GM18498 (cell line): Measurements from ENCODE around the gene PAPPA2.
"Not testable (repeated sequence)": the region's sequence is repeated elsewhere in the genome, so short reads cannot be mapped to it uniquely, and the experiment has no call there.

Source experiments
- ATAC-seq: cut with Tn5 transposase; IDR thresholded peaks from one replicate; pipeline ENCODE4 v1.9.1; 2021; ENCODE audit warnings: mild to moderate bottlenecking, moderate library complexity; ENCODE audit not compliant: unreplicated experiment

Gene PAPPA2, protein sequence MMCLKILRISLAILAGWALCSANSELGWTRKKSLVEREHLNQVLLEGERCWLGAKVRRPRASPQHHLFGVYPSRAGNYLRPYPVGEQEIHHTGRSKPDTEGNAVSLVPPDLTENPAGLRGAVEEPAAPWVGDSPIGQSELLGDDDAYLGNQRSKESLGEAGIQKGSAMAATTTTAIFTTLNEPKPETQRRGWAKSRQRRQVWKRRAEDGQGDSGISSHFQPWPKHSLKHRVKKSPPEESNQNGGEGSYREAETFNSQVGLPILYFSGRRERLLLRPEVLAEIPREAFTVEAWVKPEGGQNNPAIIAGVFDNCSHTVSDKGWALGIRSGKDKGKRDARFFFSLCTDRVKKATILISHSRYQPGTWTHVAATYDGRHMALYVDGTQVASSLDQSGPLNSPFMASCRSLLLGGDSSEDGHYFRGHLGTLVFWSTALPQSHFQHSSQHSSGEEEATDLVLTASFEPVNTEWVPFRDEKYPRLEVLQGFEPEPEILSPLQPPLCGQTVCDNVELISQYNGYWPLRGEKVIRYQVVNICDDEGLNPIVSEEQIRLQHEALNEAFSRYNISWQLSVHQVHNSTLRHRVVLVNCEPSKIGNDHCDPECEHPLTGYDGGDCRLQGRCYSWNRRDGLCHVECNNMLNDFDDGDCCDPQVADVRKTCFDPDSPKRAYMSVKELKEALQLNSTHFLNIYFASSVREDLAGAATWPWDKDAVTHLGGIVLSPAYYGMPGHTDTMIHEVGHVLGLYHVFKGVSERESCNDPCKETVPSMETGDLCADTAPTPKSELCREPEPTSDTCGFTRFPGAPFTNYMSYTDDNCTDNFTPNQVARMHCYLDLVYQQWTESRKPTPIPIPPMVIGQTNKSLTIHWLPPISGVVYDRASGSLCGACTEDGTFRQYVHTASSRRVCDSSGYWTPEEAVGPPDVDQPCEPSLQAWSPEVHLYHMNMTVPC (N-terminal part only)

DNA sequence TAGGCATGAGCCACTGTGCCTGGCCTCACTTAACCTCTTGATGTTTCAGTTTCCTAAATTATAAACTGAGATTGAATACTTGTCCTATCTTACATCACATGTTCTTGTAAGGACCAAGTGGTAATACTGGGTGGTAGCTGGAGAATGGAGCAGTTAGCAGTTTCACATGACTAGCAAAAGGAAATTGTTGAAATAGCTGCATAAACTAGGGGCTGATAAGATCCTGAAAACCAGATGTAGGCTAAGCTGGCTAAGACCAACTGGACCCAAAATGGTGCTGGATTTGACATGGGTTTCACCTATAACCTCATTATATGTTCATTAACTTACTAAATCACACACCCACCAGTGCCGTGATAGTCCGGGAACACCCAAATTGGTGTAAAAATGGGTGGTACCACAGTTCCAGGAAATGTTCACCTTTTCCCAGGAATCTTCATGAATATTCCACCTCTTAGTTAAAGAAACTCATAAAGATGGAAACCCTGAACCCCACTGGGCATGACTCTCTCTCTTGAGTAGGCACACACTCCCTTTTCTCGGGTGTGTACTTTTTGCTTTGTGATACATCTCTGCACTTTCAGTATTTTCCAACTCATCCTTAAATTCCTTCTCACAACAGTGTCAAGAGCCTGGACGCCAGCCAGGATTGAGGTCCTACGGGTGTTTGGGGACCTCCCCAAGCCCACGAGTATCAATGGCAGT lies at the start of gene PAPPA2:
TSS of gene PAPPA2 (plus strand) at position 502 of the 705 bp plus-strand sequence. CDS start 93,148 bp downstream, outside the sequence.
- ATAC-seq = no peak

DNA sequence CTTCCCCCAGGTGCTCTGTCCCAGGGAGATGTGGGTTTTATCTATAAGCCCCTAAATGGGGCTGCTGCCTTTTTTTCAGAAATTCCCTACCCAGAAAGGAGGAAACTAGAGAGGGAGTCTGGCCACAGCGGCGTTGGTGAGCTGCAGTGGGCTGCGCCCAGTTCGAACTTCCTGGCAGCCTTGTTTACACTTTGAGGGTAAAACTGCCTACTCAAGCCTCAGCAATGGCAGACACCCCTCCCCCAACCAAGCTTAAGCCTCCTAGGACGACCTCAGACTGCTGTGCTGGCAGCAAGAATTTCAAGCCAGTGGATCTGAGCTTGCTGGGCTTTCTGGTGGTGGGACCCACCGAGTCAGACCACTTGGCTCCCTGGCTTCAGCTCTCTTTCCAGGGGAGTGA lies 46.2 kb upstream of the PAPPA2 start:
- no peak for ATAC-seq

DNA sequence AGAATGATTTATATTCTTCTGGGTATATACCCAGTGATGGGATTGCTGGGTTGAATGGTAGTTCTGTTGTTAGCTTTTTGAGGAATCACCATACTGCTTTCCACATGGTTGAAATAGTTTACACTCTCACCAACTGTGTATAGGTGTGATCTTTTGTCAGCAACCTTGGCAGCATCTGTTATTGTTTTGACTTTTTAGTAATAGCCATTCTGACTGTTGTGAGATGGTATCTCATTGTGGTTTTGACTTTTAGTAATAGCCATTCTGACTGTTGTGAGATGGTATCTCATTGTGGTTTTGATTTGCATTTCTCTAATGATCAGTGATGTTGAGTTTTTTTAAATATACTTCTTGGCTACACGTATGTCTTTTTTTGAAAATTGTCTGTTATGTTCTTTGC lies 43.4 kb upstream of the PAPPA2 start:
- not testable (repeated sequence) for ATAC-seq

DNA sequence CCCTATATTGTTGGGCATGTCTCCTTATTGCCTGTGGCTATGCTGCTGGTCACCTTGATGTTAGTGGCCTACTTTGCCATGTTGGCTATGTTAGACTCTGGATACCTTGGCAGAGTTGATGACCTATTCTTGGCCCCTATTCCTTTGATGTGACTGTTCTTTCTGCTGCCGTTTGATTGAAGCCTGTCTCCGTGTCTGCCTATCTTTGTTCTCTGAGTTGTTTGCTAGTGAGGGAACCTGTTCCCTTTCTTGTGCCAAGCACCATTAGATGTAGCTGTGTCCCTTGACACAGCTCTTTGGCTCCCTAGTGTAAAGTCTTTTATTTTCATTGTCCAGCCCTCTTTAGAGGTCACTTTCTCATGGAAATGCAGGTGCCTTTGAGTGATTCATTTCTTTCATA lies 28.7 kb upstream of the PAPPA2 start:
- ATAC-seq = no peak

DNA sequence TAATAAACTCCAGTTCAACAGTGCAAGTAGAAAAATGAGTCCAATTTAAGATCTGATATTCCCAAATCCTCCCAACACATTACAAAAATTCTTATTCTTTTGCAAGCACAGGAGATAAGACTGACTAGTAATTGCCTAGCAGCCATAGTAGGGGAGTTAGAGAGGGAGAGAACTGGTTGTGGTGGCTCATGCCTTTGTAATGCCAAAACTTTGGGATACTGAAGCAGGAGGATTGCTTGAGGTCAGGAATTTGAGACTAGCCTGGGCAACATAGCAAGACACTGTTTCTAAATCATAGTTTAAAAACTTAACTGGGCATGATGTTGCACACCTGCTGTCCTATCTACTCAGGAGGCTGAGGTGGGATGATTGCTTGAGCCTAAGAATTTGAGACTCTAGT lies 26.7 kb upstream of the PAPPA2 start:
- no peak for ATAC-seq

DNA sequence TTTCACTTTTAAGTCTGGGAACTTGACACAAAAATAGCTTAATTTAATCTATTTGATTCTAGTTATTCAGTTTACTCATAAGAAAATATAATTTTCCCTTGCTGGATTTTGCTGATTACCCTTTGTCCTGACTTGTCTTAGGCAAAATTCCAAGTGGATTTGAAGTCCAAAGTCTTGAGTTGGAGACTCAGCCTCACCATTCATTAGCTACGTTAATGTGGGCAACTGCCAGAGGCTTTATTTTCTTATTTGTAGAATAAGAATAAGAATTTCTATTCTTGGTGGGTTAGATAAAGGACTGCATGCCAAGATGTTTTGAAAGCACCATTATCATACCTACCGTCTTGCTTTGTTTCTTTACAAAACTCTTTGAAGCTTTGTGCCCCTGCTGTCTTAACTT lies 22.8 kb upstream of the PAPPA2 start:
- no peak for ATAC-seq

DNA sequence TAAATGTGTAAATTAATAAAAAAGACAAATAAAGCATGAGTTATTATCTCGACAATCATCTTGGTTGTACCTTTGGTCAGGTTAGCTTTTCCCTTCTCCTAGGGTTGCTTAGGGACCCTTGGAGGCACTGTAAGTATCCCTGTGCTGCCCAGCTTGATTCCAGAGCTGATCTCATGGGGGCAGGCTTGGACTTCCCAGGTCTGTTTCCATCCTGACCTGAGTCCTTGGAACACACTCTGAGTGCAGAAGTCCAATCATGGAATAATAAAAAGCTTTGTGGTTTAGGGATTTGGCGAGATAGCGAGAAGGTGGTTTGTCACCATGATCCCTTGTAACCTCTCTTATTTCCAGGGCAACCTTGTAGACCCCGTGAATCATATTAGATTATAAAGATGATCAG lies 18.7 kb upstream of the PAPPA2 start:
- ATAC-seq = no peak

DNA sequence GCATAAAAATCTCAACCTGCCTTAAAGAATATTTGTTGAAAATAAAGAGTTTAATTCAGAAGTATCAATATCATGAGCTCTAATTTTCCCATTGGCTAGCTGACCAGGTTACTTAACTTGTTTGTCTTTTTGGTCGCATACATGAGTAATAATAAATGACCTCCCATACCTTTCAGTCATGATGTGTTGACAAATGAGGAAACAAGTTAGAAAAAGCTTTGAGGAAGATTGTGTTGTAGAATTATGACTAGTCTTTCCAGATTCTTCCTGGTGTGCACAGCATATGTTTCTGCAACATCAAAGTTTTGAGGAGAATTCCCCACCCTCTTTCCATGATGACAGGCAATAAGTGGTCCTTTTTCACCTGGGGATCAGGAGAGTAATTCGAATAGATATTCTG lies 17.6 kb upstream of the PAPPA2 start:
- ATAC-seq = no peak

DNA sequence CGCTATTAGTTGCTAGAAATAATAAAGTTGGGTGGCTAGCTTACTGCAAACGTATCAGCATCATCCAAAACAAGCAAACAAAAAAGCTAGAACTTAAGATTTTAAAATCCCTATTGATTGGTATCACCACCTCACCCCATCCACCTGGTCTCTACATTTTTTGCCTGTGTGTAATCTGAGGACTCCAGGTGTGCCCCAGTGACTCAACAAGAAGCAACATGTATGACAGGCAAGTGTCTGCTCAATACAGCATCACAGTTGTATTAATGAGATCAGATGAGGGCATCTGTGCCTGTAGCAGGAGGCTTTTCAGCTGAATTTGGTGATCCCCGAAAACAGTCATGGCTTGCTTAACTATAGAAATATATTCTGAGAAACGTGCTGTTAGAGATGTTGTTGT lies 14.6 kb upstream of the PAPPA2 start:
- no peak for ATAC-seq

DNA sequence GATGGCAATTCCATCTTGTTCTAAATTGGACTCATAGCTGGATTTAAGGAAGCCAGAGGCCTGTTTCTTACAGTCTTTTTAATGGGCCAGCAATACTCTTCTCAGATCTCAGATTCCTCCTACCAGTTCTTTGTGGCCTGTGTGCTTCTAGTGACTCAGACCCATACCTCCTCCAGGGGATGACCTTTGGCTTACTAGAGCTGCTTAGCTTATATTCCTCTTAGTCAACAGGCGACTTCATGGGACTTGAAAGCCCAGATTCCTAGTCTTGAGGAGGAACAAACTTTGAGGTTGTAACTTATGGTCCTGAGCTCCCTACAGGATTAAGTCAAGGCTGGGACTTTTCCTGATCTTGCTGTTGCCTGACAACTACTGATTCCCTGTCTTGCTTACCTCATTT lies 12.4 kb upstream of the PAPPA2 start:
- no peak for ATAC-seq

DNA sequence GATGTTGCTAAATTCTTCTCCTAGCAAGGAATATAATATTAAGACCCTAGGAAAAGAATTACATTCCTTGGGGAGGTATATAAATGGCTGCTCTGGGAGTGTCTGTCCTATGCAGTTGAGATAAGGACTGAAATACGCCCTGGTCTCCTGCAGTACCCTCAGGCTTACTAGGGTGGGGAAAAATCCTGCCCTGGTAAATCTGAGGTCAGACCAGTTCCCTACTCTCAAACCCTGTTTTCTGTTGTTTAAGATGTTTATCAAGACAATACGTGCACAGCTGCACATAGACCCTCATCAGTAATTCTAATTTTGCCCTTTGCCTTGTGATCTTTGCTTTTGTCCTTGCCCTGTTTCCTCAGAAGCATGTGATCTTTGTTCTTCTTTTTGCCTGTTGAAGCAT lies 11.2 kb upstream of the PAPPA2 start:
- not testable (repeated sequence) for ATAC-seq

DNA sequence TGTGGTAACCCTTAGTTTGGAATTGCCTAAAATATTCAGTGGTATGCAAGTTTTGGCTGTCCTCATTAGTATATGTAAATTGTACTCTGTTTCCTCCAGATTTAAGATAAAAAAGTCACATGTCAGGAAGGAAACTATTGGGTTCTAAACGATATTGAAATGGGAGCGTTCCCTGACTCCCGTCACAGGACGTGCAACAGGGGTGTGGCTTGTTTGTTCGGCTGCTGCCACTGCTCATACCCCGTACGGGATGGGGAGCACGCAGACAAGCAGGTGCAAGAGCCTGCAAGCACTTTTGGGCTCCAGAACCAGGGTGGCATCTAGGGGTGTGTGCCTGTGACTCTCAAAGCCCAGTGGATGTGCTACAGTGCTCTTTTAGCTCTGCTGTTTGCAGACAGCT lies 6.2 kb upstream of the PAPPA2 start:
- no peak for ATAC-seq

DNA sequence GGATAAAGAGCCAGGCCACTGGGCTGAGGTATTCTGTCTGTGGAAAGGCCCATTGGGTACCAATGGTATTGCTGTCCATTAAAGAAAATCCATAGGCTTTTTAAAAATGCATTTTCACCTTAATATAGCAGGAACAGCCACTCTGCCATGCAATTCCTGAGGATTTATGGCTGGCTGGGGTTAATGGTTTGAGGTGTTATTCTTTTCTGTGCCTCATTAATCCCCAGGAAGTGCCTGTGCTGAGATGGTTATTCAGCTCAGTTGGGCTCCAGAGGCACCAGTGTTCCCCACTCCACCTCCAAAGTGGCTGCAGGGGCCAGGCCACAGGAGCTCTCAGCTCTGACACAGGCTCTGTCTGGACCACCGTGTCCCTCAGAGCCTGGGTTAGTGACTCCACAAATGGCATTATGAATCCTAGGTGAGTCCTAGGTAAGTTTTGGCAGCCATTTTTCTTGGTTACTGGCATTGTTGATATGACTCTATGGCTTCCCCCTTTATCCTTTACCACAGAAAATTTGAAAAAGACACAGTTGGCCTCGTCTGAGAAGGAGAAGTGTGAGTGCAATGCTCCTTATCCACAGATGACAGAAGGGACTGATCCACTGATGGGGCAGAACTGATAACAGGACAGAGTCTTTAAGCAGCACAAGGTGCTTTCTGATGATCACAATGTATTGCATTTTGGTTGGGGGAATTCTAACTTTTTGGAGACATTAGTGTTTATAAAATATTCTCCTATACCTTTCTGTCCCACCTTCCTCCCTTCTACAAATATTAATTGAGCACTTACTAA lies 2.2 kb upstream of the PAPPA2 start:
- ATAC-seq = no peak

DNA sequence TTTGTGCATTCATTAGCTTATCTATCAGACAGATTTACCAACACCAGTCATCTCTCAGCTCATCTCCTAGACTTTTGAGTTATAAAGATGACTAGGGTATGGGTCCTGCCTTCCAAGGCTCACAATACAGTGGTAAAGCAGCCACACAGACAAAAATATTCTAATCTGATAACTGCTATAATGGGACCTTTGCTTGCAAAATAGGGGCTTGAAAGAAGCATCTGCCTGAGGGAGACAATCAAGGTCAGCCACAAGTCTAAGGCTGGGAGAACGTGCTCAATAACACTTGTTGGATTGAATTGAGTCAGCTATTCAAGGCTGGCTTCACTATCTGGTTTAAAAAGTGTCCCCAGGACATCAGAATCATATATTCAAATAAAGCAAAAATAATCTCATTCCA lies 1.4 kb upstream of the PAPPA2 start:
- no peak for ATAC-seq

DNA sequence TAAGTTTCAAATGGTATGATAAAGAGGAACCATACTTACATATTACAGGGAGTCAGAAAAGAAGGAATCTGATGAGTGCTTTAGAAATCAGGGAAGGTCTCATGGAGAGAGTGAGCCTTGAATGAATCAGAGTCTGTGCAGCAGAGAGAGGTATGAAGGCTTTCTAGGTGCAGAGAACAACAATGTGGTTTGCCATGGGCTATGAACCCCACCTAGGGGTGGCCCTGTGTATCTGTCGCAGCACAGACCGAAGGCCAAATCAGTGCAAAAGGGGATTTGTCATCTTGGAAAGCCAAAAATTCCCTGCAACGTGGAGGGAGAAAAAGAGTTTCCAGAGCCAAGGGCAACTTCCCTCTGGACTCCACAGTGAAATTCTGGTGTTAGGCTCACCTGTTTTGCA lies 3.5 kb downstream of the PAPPA2 start:
- no peak for ATAC-seq

DNA sequence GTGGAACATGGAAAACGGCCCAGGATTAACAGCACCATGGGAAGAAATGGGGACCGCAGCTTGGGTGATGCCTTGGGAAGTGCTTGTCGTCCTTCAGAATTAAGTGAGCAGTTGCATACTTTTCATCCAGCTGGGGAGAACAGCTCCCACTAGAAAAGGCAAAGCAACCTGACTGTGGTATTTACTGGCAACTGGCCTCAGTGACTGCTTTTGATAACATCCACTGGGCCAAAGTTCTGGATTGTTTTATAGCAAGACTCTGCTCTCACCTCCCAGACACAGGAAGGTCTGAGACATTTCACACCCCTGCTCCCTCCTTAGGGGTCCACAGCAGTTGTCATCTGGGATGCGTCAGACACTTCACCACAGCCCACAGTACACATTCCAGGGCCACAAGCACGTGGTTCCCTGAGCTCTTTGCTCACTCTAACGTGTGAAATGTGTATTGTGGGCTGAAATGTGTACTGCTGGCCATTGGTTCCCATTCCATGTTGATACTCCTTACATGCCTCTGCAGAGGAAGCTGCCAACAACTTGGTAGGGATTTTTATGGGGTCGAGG lies 6.6 kb downstream of the PAPPA2 start:
- no peak for ATAC-seq

DNA sequence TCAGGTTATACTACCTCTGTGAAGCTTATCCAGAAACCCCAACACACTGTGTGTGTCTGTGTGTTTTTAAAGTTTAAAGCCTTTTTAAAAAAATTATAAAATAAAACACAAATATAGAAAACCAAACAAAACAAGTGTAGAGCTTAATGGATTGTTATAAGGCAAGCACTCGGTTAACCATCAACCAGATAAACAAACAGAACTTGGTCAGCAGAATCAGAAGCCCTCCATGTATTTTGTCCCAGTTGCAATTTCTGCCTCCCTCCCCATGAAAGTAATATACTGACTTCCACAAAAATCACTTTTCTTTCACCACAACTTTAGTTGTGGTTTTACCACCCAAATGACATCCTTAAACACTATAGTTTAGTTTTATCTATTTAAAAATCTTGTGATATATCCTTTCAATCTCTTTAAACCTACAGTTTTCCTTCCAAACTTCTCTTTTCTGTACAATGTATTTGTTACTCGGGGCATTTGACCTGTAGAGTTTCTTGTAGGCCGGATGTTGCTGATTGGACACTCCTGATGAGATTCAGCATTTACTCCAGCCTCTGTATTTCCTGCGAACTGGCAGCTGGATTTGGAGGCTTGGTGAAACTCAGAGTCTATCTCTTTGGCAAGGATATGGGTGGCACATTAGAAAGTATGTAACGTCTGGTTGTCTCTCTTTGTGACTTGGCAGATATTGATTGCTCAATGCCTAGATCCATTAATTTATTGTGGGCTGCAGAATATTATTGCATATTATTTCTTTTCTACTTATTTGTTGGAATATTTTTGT lies 8.6 kb downstream of the PAPPA2 start:
- ATAC-seq = no peak

DNA sequence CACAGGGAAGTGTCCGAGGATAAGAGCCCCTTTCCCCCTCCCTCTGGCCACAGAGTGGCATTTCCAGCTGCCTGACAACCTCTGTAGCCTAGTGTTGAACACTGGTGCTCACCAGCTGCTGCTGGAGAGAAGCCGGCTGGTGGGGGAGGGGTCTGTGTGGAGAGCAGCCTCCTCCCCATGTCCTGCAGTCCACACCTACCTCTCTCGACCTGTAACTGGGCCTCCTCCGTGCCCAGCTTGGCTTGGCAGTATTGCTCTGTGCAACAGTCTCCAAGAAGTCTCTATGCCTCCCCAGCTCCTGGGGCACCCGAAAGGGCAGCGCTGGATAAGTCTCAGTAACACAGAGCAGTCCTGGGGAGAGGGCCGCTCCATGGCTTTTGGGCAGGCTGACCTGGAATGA lies 17.0 kb downstream of the PAPPA2 start:
- no peak for ATAC-seq

DNA sequence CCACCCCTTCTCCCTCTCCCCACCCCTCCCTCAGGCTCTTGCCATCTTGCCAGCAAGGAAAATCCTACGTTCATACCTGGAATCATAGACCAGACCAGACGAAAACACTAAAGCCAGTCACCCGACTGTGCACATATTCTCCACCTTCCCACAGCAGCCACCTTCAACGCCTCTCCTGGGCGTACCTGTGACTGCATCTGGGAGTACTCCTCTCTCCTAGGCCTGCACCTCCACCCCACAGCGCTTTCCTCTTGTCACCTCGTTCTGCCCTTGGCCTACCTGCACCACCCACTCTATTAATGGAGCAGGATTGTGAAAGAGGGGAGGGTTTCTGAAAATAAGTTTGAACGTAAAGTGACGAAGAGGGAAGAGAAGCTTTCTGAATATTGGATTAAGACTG lies 17.8 kb downstream of the PAPPA2 start:
- ATAC-seq = no peak
